ENCODE measurements around the gene PLCXD3.

The PLCXD3 gene

DNA sequence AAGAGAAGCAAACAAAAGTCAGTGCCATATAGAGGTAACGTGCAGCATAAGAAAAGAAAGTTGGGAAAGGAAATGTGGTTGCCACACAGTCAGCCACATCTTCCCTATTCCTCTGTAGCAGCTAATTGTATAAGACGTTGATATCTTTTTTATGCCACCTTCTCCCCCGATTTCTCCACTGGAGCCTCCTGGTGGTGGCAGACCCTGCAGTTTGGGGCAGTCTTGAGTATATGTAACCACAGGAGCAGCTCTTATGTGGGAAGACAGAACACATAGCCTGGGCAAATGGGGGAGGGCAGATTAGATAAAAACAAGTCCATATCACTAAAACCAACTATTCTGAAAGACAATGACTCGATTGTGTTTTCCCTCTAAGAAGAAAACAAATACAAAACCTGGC lies 99.7 kb downstream of the PLCXD3 start:
- no peak overlapping the region for H3K4me3 Mint-ChIP-seq
- no peak overlapping the region for H3K27ac Mint-ChIP-seq
- ATAC-seq: no peak
- no peaks in the 10 kb centered on the region for H3K27me3 Mint-ChIP-seq
- no peaks in the 10 kb centered on the region for H3K36me3 Mint-ChIP-seq
- no peaks in the 10 kb centered on the region for H3K4me1 Mint-ChIP-seq
- H3K9me3 Mint-ChIP-seq: peaks cover 3% of the 10 kb centered on the region

DNA sequence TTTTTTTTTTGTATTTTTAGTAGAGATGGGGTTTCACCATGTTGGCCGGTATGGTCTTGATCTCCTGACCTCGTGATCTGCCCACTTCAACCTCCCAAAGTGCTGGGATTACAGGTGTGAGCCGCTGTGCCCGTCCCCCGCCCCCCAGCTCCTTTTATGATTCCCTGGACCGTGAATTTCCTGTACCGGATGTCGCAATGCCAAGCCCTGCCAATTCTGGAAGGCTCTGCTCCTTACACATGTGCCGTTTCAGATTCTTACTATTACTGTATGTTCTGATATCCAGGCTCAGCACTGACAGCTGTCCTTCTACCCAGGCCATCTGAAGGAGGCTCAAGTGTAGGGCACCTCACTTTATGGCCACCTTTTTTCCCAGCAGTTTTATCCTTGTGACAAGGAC lies 100.1 kb downstream of the PLCXD3 start:
- Mint-ChIP-seq H3K27ac (no peak overlapping the region), H3K4me1 (no peaks in the 10 kb centered on the region), H3K36me3 (no peaks in the 10 kb centered on the region), H3K27me3 (no peaks in the 10 kb centered on the region), H3K9me3 (peaks cover 3% of the 10 kb centered on the region), H3K4me3 (no peak overlapping the region)
- no peak for ATAC-seq

DNA sequence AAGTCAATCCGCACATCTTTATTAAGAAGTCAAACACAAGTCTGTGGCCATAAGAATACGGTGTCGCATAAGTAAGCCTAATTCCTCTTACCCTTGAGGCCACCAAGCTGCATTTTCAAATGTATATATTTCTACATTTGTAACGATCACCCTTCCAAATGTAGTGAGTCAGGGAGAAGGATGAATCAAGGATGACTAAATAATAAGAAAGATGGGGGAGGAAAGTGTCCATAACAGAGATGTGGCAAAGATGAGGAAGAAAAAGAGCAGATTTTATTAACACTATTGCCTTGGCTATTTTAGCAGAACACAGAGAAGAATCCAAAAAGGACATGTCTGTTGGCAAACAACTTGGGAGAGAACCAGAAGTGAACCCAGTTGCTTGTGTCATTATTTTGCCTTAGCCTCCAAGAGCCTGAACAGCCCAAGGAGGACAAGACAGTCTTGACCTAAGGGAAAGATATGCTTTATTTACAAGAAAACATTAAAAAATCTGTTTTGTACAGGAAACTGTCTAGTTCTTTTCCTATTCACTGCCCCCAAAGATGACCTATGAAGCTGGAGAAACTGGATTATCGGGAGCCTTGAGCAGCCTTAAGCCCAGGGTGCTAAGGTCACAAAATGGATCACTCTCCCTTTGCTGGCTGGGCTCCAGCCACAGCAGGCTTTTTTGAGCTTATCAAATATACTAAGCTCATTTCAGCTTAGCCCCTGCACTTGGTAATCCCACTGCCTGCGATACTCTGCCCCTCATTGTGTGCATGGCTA lies 101.5 kb downstream of the PLCXD3 start:
- Mint-ChIP-seq H3K36me3 (no peaks in the 10 kb centered on the region), H3K4me1 (no peaks in the 10 kb centered on the region), H3K4me3 (no peak overlapping the region), H3K27ac (no peak overlapping the region), H3K9me3 (peaks cover 3% of the 10 kb centered on the region), H3K27me3 (no peaks in the 10 kb centered on the region)
- ATAC-seq: no peak

DNA sequence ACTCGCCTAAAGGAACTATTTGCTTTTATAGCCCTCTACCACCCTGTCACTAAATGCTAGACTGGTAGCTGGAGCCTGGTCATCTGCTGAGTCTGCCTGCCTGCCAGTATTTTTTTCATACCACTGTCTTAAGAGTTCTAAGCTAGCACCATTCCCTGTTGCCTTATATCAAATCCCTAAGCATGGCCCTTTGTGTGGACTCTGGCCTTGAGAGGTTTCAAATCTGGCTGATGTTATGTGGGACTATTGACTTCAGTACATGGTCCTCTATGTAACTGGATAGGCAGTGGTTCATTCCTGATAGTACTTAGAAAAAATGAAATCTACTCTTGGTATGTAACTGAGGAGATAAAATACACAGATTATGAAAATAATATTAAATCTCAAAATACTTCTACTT lies 103.5 kb downstream of the PLCXD3 start:
- Mint-ChIP-seq H3K4me3 (no peak overlapping the region), H3K27me3 (no peaks in the 10 kb centered on the region), H3K9me3 (peaks cover 3% of the 10 kb centered on the region), H3K27ac (no peak overlapping the region), H3K4me1 (no peaks in the 10 kb centered on the region), H3K36me3 (no peaks in the 10 kb centered on the region)
- ATAC-seq: no peak

DNA sequence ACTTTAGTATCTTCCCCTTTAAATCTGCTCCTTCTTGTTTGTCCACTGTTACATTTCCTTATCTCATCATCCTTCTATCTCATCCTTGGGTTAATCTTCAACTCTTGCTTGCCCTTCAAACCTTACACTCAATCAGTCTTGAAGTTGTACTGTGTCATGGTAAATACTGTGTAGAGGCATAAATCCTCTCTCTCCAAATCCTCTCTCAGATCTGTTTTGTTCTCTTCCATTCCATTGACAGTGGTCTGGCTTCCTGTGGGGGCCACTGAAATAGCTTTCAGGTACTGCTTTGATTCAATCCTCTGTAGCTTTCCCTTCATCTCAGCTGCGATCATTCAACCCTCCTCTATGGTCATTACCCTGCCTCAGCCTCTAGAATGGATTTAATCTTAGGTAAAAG lies 104.0 kb downstream of the PLCXD3 start:
- H3K36me3 Mint-ChIP-seq: no peaks in the 10 kb centered on the region
- H3K4me3 Mint-ChIP-seq: no peak overlapping the region
- no peak overlapping the region for H3K27ac Mint-ChIP-seq
- no peak for ATAC-seq
- H3K4me1 Mint-ChIP-seq: no peaks in the 10 kb centered on the region
- no peaks in the 10 kb centered on the region for H3K27me3 Mint-ChIP-seq
- peaks cover 3% of the 10 kb centered on the region for H3K9me3 Mint-ChIP-seq

DNA sequence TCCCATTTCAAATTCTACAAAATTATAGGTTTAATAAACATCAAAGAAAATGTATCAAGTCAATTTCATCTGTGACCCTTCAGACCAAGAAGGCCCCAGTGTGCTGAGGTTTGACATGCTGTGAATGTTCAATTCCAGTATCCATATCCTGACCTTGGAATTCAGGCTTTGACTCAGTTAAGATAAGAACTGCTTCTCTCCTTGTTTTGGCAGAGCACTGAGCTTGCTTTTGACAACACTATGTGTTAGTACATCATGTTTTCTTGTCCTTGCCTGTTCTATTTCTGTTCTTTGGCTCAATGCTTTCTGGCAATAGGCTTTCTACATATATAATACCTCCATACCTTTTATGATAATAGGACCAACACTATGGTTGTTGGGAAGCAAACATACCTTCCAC lies 105.6 kb downstream of the PLCXD3 start:
- Mint-ChIP-seq H3K36me3 (no peaks in the 10 kb centered on the region), H3K27me3 (no peaks in the 10 kb centered on the region), H3K4me3 (no peak overlapping the region), H3K27ac (no peak overlapping the region), H3K4me1 (no peaks in the 10 kb centered on the region), H3K9me3 (peaks cover 6% of the 10 kb centered on the region)
- no peak for ATAC-seq

DNA sequence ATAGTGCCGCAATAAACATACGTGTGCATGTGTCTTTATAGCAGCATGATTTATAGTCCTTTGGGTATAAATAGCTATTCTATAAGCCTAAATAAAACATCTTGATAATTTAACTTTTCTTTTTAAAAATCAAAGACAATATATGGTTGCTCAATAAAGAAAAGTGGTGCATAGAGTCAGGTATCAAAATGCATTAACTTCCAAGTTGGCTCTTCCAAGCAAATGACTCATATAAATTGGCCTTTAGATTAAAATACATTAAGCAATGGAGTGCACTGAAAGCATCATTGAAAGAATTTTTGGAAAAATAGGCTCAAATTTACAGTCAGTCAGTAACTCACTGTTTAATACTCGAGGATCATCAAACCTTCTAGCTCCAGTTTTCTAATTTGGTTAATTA lies 106.6 kb downstream of the PLCXD3 start:
- no peak for ATAC-seq
- peaks cover 13% of the 10 kb centered on the region for H3K9me3 Mint-ChIP-seq
- H3K4me1 Mint-ChIP-seq: no peaks in the 10 kb centered on the region
- no peaks in the 10 kb centered on the region for H3K27me3 Mint-ChIP-seq
- H3K4me3 Mint-ChIP-seq: no peak overlapping the region
- H3K36me3 Mint-ChIP-seq: no peaks in the 10 kb centered on the region
- no peak overlapping the region for H3K27ac Mint-ChIP-seq

DNA sequence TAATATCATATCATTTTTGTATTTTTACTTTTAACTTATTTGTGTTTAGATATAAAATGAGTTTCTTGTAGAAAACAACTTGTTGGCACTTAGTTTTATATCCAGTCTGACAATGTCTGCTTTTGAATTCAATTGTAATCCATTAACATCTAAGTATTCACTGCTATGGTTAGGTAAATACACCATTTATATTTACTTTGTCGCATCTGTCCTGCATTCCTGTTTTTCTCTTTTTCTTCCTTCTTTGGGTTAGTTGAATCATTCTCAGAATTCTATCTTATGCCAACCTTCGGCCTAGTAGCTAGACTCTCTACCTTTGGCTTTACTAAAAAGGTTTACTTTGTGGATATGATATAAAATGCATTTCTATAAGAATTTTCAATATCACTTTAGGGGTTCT lies 107.6 kb downstream of the PLCXD3 start:
- Mint-ChIP-seq H3K36me3 (no peaks in the 10 kb centered on the region), H3K4me1 (no peaks in the 10 kb centered on the region), H3K4me3 (no peak overlapping the region), H3K9me3 (peaks cover 13% of the 10 kb centered on the region), H3K27me3 (no peaks in the 10 kb centered on the region), H3K27ac (no peak overlapping the region)
- no peak for ATAC-seq

DNA sequence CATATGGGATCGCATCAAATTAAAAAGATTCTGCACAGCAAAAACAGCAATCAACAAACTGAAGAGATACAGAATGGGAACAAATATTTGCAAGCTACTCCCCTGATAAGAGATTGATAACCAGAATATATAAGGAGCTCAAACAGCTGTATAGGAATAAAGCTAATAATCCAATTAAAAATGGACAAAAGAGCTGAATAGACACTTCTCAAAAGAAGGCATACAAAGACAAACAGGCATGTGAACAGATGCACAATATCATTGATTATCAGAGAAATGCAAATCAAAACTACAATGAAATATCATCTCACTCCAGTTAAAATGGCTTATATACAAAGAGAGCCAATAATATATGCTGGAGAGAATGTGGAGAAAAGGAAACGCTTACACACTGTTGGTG lies 110.6 kb downstream of the PLCXD3 start:
- Mint-ChIP-seq H3K9me3 (peaks cover 19% of the 10 kb centered on the region), H3K27me3 (no peaks in the 10 kb centered on the region), H3K36me3 (no peaks in the 10 kb centered on the region), H3K4me3 (no peak overlapping the region), H3K4me1 (no peaks in the 10 kb centered on the region), H3K27ac (no peak overlapping the region)
- ATAC-seq: no peak

DNA sequence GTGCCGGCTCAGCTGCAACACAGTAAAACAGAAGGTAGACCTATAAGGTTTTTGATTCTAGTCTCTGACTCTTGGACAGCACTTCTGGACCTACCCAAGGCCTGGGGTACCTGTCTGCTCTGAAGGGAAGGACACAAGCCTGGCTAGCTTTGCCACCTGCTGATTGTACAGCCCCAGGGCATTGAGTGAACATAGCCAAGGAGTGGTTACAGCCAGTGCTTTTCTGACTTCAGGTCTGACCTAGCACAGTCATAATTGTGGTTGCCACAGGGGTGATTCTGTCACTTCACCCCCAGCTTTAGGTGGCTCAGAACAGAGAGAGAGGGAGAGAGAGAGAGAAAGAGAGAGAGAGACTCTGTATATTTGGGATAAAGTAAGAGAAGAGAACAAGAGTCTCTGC lies 118.4 kb downstream of the PLCXD3 start:
- Mint-ChIP-seq H3K27me3 (no peaks in the 10 kb centered on the region), H3K27ac (no peak overlapping the region), H3K36me3 (no peaks in the 10 kb centered on the region), H3K4me1 (no peaks in the 10 kb centered on the region), H3K9me3 (peaks cover 17% of the 10 kb centered on the region), H3K4me3 (no peak overlapping the region)
- ATAC-seq: no peak

DNA sequence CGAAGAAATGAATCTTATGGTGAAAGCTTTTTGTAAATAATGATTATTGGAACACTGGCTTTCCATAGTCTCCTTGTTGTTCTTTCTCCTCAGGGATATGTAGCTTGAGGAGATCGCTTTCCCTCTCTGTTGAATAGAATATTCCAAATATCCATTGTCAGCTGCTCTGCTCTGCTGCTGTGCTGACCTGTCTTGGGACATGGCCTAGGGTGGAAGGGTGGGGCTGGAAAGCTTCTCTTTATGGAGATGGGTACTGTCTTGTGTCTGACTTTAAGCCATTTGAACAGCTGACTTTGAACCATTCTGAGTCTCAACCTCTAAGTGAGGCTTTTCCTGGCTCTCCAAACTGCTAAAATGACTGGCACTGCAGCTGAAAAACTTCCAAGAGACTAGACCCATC lies 135.8 kb downstream of the PLCXD3 start:
- Mint-ChIP-seq H3K27me3 (no peaks in the 10 kb centered on the region), H3K36me3 (no peaks in the 10 kb centered on the region), H3K27ac (no peak overlapping the region), H3K4me3 (no peak overlapping the region), H3K4me1 (no peaks in the 10 kb centered on the region), H3K9me3 (peaks cover 4% of the 10 kb centered on the region)
- no peak for ATAC-seq

DNA sequence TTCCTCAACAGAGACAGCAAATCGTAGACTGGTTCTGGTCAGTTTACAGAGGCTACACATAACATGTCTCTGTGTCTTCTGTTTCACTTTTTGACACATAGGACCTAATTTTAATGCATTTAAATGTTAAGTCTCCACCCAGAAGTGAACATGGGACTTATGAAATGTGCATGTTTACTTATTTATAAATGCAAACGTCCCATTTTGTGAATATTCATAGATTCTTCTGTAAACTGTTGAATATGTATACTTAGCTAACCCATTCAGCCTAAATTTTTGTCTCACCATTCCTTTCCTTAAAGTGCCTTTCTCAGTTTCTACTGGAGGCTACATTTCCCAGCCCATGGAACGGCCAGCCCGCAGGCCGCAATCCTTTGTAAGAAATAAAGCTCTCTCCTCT lies 137.2 kb downstream of the PLCXD3 start:
- Mint-ChIP-seq H3K9me3 (peaks cover 7% of the 10 kb centered on the region), H3K4me1 (no peaks in the 10 kb centered on the region), H3K27me3 (no peaks in the 10 kb centered on the region), H3K4me3 (no peak overlapping the region), H3K27ac (no peak overlapping the region), H3K36me3 (no peaks in the 10 kb centered on the region)
- ATAC-seq: no peak

DNA sequence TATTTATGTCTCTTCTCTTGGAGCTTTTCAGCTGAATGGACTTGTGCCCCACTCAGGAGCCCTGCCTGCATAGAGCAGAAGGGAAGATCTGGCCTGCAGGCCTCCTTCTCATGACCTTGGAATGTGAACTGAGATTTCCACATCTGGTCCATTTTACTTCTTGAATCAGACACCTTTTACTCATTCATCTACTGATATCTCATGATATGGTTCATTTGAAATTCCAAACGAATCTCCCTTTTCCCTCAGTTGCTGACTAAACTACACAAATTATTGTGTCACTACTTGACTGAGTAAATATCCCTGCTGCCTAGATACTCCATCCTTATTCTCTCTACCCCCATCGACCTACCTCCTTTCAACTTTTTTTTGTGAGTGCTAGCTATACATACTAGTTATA lies 138.7 kb downstream of the PLCXD3 start:
- Mint-ChIP-seq H3K4me3 (no peak overlapping the region), H3K36me3 (no peaks in the 10 kb centered on the region), H3K27ac (no peak overlapping the region), H3K4me1 (no peaks in the 10 kb centered on the region), H3K27me3 (no peaks in the 10 kb centered on the region), H3K9me3 (peaks cover 7% of the 10 kb centered on the region)
- ATAC-seq: no peak

DNA sequence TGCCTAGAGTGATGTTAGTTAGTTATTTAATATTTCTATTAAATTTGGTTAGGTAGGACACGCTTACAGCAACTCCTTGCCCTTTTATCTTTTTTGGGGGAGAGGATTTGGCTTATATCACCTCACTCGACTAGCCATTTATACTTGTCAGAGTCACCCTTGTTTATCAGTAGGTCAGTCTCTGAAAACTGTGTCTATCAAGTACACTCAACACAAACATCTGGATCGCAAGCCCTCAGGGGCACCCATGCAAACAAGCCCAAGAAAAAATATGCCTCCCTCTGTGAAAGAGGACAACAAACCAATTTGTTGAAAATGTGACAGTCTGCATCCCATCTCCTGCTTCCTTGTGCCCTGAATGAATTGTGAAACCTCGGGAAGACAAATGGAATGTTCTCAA lies 139.9 kb downstream of the PLCXD3 start:
- no peak for ATAC-seq
- no peaks in the 10 kb centered on the region for H3K4me1 Mint-ChIP-seq
- no peak overlapping the region for H3K4me3 Mint-ChIP-seq

DNA sequence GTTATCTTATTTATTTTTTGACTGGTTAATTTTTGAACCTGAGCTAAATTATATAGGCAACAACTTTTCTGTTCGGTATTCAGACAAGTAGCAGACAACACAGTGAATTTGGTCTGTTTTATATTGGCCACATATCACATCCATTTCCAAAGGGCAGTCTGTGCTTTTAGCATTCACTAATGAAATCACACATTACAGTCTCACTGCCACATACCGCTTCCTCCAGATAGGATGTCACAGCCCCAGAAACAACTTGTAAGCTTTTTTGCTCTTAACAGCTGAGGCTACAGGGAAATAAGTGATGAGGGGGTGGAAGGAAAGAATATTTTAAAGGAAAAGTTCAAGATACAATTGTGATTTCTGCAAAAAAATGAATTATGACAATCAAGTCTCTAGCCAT lies 140.6 kb downstream of the PLCXD3 start:
- Mint-ChIP-seq H3K9me3 (peaks cover 2% of the 10 kb centered on the region), H3K4me1 (no peaks in the 10 kb centered on the region), H3K27me3 (no peaks in the 10 kb centered on the region), H3K27ac (no peak overlapping the region), H3K4me3 (no peak overlapping the region), H3K36me3 (no peaks in the 10 kb centered on the region)
- no peak for ATAC-seq

More for the DNA sequence above, 139.9 kb downstream of the PLCXD3 start:
- peaks cover 2% of the 10 kb centered on the region for H3K9me3 Mint-ChIP-seq
- H3K27ac Mint-ChIP-seq: no peak overlapping the region
- no peaks in the 10 kb centered on the region for H3K27me3 Mint-ChIP-seq
- no peaks in the 10 kb centered on the region for H3K36me3 Mint-ChIP-seq

DNA sequence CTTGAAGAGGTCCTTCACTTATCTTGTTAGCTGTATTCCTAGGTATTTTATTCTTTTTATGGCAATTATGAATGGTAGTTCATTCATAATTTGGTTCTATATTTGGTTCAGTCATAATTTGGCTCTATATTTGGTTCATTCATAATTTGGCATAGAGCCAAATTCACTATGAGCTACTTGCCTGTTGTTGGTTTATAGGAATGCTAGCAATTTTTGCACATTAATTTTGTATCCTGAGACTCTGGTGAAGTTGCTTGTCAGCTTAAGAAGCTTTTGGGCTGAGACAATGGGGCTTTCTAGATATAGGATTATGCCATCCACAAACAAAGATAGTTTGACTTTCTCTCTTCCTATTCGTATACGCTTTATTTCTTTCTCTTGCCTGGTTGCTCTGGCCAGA lies 142.2 kb downstream of the PLCXD3 start:
- Mint-ChIP-seq H3K36me3 (no peaks in the 10 kb centered on the region), H3K27ac (no peak overlapping the region), H3K4me3 (no peak overlapping the region), H3K27me3 (no peaks in the 10 kb centered on the region), H3K4me1 (no peaks in the 10 kb centered on the region), H3K9me3 (peaks cover 2% of the 10 kb centered on the region)
- ATAC-seq: no peak

DNA sequence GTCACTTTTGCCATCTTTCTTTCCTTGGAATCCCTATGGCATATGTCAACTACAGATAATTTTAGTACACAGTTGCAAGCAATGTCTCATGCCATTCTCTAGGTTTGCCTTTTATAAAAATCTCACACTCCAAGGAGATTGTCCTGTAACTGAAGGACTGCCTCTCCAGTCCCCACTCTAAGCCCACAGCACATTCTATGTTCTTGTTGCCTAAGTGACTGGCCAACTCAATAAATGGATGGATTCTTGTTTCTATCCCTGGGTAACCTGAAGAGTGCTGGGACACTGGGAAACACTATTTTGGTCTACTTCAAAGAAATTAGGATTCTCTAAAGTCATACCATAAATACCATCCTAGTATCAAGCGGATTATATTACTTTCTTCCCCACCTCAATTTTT lies 145.0 kb downstream of the PLCXD3 start:
- Mint-ChIP-seq H3K36me3 (no peaks in the 10 kb centered on the region), H3K27me3 (no peaks in the 10 kb centered on the region), H3K9me3 (peaks cover 2% of the 10 kb centered on the region), H3K4me3 (no peak overlapping the region), H3K4me1 (no peaks in the 10 kb centered on the region), H3K27ac (no peak overlapping the region)
- ATAC-seq: no peak

Measured in stimulated activated memory B cell treated with anti-CD40 and anti-IgM and Interleukin-4, amounts not matched to agents 10 μg/mL and 1 μg/mL and 100 μg/mL, for 72 hours (primary cell).